ENCODE data around the gene TES.

The TES gene, protein sequence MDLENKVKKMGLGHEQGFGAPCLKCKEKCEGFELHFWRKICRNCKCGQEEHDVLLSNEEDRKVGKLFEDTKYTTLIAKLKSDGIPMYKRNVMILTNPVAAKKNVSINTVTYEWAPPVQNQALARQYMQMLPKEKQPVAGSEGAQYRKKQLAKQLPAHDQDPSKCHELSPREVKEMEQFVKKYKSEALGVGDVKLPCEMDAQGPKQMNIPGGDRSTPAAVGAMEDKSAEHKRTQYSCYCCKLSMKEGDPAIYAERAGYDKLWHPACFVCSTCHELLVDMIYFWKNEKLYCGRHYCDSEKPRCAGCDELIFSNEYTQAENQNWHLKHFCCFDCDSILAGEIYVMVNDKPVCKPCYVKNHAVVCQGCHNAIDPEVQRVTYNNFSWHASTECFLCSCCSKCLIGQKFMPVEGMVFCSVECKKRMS

DNA sequence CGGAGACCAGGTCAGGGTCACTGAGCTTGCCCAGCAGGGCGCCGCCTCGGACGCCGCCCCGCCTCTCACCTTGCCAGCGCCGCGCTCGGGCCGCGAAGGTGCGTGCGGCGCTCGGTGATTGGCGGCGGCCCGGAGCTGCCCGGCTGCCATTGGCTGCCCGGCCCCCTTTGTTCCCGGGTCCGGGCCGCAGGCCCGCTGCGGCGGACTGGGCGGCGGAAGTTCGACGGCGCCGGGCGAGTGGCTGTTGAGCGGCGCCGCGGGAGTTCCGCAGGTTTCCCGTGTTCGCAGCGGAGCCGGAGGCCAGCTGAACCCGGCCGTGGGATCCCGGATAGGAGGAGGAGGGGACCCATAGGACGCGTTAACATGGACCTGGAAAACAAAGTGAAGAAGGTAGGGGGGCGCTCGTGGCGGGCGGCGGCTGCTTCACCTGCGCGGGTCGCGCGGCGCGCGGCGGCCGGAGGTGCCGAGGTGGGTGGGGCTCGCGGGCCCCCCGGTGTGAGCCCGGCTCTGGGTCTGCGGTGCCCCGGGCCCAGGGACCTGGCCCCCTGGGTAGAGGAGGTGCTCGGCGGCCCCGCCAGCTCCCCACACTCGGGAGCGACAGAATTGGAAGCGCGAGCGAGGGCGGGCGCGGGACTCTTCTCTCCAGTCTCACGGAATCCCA is at the start of gene TES:
TSS of gene TES (plus strand) at position 195 of the 661 bp plus-strand sequence. CDS start at position 364, 169 bp downstream.
- H3K9me3 ChIP-seq (ENCODE audit: control insufficient read depth, low read length), result no peaks in the 10 kb centered on the region
- peak within 1 kb of the TSS; percentile 87 for H3K4me3 ChIP-seq (ENCODE audit: low read depth, low read length)
- H3K27me3 ChIP-seq (ENCODE audit: control insufficient read depth, insufficient read depth, low read length), result no peaks in the 10 kb centered on the region
- peak within 1 kb of the TSS; percentile 83 for H3K4me2 ChIP-seq (ENCODE audit: low read length)
- H3K36me3 ChIP-seq (ENCODE audit: control insufficient read depth, insufficient read depth, low read length), result no peaks in the 10 kb centered on the region
- H3K9ac ChIP-seq, result no peak within 1 kb of the TSS
- TF ChIP-seq, protein P1, sequence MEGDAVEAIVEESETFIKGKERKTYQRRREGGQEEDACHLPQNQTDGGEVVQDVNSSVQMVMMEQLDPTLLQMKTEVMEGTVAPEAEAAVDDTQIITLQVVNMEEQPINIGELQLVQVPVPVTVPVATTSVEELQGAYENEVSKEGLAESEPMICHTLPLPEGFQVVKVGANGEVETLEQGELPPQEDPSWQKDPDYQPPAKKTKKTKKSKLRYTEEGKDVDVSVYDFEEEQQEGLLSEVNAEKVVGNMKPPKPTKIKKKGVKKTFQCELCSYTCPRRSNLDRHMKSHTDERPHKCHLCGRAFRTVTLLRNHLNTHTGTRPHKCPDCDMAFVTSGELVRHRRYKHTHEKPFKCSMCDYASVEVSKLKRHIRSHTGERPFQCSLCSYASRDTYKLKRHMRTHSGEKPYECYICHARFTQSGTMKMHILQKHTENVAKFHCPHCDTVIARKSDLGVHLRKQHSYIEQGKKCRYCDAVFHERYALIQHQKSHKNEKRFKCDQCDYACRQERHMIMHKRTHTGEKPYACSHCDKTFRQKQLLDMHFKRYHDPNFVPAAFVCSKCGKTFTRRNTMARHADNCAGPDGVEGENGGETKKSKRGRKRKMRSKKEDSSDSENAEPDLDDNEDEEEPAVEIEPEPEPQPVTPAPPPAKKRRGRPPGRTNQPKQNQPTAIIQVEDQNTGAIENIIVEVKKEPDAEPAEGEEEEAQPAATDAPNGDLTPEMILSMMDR (IDR thresholded peaks at IDR 0.05), result no peak
- no peaks in the 10 kb centered on the region for H3K4me1 ChIP-seq
- H3K27ac ChIP-seq, result peak within 1 kb of the TSS; percentile 77
- peak within 1 kb of the TSS; percentile 94 for H2AFZ ChIP-seq
- H3K79me2 ChIP-seq, result peaks cover 13% of the 10 kb centered on the region

DNA sequence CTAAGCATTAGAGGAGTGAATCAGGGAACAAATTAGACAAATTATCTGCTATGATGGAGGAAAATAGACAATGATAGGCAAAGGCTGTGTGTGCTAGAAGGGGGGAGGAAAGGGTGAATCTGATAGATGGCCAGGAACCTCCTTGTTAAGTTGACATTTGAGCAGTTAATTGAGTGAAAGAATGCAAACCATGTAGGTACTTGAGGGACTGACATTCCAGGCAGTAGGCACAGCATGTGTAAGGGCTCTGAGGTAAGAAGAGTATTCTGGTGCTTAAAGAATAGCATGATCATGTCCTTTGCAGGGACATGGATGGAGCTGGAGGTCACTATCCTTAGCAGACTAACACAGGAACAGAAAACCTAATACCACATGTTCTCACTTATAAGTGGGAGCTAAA is 48.6 kb upstream of the TES start:
- Histone ChIP-seq H3K9ac (no peak overlapping the region), H3K4me1 (no peaks in the 10 kb centered on the region), H2AFZ (no peak overlapping the region), H3K4me3 (ENCODE audit: low read depth, low read length) (no peak overlapping the region), H3K36me3 (ENCODE audit: control insufficient read depth, insufficient read depth, low read length) (no peaks in the 10 kb centered on the region), H3K4me2 (ENCODE audit: low read length) (no peak overlapping the region), H3K27ac (no peak overlapping the region), H3K79me2 (no peaks in the 10 kb centered on the region), H3K27me3 (ENCODE audit: control insufficient read depth, insufficient read depth, low read length) (no peaks in the 10 kb centered on the region), H3K9me3 (ENCODE audit: control insufficient read depth, low read length) (no peaks in the 10 kb centered on the region)
- TF ChIP-seq, protein P1 (IDR thresholded peaks at IDR 0.05), result no peak

DNA sequence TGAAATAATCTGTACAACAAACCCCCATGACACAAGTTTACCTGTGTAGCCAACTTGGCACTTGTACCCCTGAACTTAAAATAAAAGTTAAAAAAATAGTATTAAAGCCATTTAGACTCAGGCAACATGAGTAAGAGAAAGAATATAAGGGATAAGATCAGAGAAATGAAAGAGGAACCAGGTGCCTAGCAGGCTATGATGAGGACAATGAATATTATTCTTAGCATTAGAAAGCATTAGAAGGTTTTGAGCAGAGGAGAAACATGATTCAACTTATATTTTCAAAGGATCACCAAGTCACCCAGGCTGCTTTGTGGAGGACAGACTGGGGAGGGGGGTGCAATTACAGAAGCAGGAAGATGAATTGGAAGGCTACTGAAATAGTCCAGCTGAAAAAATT is 48.1 kb upstream of the TES start:
- Histone ChIP-seq H3K27ac (no peak overlapping the region), H3K9ac (no peak overlapping the region)

DNA sequence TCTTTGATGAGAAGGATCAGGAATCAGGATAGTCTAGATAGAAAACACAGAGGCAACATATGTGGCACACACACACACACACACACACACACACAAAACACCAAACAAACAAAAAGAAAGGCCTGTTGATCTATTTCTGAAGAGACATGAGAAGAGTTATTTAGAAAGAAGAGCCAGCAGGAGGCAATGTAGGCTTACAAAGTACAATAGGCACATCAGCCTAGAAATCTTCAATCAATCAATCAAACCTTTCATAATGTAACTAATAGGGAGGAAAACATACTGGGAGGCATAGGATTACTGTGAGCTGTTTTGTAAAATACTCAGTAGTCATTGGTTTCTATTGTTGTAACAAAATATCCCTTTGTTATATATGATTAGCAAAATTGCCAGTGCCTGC is 47.3 kb upstream of the TES start:
- no peak overlapping the region for H2AFZ ChIP-seq
- H3K27me3 ChIP-seq (ENCODE audit: control insufficient read depth, insufficient read depth, low read length), result no peaks in the 10 kb centered on the region
- H3K4me1 ChIP-seq, result no peaks in the 10 kb centered on the region
- H3K27ac ChIP-seq, result no peak overlapping the region
- no peaks in the 10 kb centered on the region for H3K36me3 ChIP-seq (ENCODE audit: control insufficient read depth, insufficient read depth, low read length)
- no peaks in the 10 kb centered on the region for H3K9me3 ChIP-seq (ENCODE audit: control insufficient read depth, low read length)
- H3K4me3 ChIP-seq (ENCODE audit: low read depth, low read length), result no peak overlapping the region
- H3K4me2 ChIP-seq (ENCODE audit: low read length), result no peak overlapping the region
- H3K79me2 ChIP-seq, result no peaks in the 10 kb centered on the region
- TF ChIP-seq, protein P1 (IDR thresholded peaks at IDR 0.05), result no peak
- no peak overlapping the region for H3K9ac ChIP-seq

More for the DNA sequence above, 48.1 kb upstream of the TES start:
- Histone ChIP-seq H2AFZ (no peak overlapping the region), H3K36me3 (ENCODE audit: control insufficient read depth, insufficient read depth, low read length) (no peaks in the 10 kb centered on the region), H3K4me1 (no peaks in the 10 kb centered on the region), H3K4me3 (ENCODE audit: low read depth, low read length) (no peak overlapping the region), H3K4me2 (ENCODE audit: low read length) (no peak overlapping the region), H3K27me3 (ENCODE audit: control insufficient read depth, insufficient read depth, low read length) (no peaks in the 10 kb centered on the region), H3K79me2 (no peaks in the 10 kb centered on the region), H3K9me3 (ENCODE audit: control insufficient read depth, low read length) (no peaks in the 10 kb centered on the region)
- TF ChIP-seq, protein P1 (IDR thresholded peaks at IDR 0.05), result no peak

Data from parathyroid adenoma (tissue), 2 donors.